GM08714 (cell line): Measurements from ENCODE around the gene STARD8.
"Not testable (repeated sequence)": the region's sequence is repeated elsewhere in the genome, so short reads cannot be mapped to it uniquely, and the experiment has no call there.

Source experiments
- H3K4me3 ChIP-seq: fragments of 200-500 bp; sonication (Bioruptor generic); 2 replicates; pipeline ENCODE4 v1.5.1; 2014; ENCODE audit warnings: mild to moderate bottlenecking, low read length, inconsistent platforms
- ZNF274 ChIP-seq: IDR thresholded peaks from 2 replicates; pipeline ENCODE4 v1.6.1; 2012; ENCODE audit warnings: mild to moderate bottlenecking, low read depth, low read length

The STARD8 gene

DNA sequence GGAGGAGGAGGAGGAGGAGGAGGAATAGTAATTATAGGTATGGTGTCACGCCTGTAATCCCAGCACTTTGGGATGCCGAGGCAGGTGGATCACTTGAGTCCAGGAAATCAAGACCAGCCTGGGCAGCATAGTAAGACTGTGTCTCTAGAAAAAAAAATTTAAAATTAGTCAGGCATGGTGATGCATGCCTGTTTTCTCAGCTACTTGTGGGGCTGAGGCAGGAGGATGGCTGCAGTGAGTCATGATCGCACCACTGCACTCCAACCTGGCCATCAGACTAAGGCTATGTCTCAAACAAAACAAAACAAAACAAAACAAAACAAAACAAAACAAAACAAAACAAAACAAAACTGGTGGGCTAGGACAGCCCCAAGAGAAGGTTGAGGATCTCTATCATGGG, 3.0 kb downstream of the STARD8 start:
- H3K4me3 ChIP-seq = no peak overlapping the region
- TF ChIP-seq ZNF274 = no peak

DNA sequence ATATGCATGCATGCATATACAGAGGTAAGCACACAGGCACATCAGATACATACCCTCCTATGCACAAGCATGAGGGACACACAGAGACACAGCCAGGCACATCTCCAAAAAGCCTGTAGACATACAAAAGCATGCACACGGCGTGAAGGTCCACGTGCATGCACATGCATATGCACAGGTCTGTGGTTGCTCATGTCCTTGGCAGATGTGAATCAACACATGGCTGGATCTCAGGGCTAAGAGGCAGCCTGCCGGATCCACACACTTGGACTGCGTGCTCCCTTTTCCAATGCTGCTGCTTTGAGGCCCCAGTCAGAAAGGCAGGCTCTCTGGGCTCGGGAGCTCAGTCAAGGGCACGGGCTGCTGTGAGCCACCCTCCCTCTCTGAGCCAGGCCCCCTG, 3.6 kb downstream of the STARD8 start:
- TF ChIP-seq ZNF274 = no peak
- H3K4me3 ChIP-seq = no peak overlapping the region

- no peak overlapping the region for H3K4me3 ChIP-seq
- no peak for TF ChIP-seq ZNF274
Observed at GRCh38 chrX:68652326-68653170, 5.1 kb downstream of the STARD8 start.

DNA sequence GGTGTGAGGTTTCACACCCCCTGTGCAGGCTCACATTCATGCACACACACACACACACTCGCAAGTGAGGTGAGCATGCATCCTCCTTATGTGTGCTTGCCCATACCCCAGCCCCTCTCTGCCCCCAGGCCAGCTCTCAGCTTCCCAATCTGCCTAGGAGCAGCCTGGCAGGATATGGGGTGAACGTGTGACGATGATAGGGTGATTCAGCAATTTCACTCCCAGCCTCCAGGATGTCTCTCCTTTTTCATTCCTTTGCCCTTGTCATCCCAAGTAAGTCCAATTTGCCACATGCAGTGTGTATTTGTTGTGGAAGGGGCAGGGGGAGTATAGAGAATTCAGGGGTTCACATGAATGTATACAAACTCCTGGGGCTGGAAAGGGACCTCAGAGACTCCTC, 7.2 kb downstream of the STARD8 start:
- no peak for TF ChIP-seq ZNF274
- H3K4me3 ChIP-seq = no peak overlapping the region

GRCh38 chrX:68656473-68656872, 9.0 kb downstream of the STARD8 start:
- not testable (repeated sequence) for H3K4me3 ChIP-seq

GRCh38 chrX:68658530-68658929, 11.1 kb downstream of the STARD8 start:
- TF ChIP-seq ZNF274 = no peak
- H3K4me3 ChIP-seq = no peak overlapping the region

DNA sequence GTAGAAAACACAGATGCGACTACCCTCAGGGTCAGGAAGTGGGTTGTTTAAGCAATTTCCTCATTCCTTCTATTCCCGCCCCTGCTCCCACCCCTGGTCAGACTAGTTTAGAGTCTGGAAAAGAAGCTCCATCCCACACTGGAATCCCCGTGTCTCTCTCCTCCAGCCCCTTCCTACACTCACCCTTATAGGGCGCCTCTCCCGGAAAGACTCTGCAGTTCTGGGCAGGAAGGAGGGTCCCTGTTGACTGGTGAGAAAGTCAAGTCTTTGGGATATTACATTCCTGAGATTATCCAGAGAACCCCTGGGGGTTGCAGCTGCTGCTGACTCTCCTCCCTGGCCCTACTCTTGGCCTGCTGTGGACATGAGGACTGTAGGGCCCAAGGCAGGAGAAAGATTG, 11.9 kb downstream of the STARD8 start:
- no peak overlapping the region for H3K4me3 ChIP-seq
- TF ChIP-seq ZNF274 = no peak

DNA sequence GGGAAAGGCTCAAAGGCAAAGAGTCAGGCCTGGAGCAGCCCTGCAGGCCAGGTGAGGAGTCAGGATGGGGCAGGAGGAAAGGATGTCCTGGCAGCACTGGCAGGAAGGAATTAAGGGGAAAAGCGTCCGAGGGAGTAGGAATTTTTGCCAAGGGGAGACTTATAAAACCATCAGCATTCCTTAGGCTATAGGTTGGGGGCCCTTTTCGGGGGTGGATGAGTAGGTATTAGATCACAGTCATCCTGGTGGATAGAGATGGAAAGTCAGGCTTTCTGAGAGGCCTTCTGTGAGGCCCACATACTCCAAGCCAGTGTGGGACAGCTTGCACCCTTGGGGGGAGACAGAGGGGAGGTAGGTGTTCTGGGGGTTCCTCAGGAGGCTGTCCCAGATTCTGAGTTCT, 12.3 kb downstream of the STARD8 start:
- TF ChIP-seq ZNF274 = no peak

DNA sequence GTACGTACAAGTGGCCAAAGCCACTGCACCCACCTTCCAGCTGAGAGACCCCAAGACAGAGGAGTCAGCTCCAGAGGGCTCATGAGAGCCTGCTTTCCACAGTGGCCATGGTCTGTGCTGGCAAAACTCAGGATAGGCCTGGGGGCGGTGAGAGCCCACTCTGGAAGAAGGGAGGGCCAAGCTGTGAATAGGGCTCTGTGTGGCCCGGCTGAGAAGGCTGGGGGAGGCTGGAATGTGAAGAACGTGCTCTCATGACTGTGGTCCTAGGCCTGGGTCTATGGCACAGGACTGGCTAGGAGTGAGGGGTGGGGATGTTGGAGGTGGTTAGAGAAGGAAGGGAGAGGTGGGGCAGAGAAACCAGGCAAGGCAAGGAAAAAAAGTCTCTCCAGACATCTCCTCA, 13.3 kb downstream of the STARD8 start:
- no peak overlapping the region for H3K4me3 ChIP-seq
- no peak for TF ChIP-seq ZNF274

More for the DNA sequence above, 12.3 kb downstream of the STARD8 start:
- no peak overlapping the region for H3K4me3 ChIP-seq

- H3K4me3 ChIP-seq = no peak overlapping the region
- no peak for TF ChIP-seq ZNF274
Observed at GRCh38 chrX:68665502-68665901, 18.0 kb downstream of the STARD8 start.

DNA sequence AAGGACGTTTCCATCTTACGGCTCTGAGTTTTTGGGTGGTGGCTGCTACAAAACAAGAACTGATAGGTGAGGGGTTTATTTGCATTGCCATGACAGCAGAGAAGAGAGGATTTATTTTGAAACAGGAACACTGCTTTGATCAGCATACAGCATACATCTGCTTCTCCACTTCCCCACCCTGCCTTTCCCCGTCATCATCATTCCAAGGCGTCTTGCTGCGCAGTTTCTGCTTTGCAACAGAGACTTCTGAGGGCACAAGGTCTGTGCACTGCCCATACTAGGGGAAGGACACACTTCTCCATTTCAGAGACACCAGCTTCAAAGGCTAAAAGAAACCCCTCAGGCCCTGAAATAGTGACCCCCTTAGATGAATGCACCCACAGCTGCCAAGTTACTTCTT, 19.1 kb downstream of the STARD8 start:
- no peak overlapping the region for H3K4me3 ChIP-seq
- no peak for TF ChIP-seq ZNF274

DNA sequence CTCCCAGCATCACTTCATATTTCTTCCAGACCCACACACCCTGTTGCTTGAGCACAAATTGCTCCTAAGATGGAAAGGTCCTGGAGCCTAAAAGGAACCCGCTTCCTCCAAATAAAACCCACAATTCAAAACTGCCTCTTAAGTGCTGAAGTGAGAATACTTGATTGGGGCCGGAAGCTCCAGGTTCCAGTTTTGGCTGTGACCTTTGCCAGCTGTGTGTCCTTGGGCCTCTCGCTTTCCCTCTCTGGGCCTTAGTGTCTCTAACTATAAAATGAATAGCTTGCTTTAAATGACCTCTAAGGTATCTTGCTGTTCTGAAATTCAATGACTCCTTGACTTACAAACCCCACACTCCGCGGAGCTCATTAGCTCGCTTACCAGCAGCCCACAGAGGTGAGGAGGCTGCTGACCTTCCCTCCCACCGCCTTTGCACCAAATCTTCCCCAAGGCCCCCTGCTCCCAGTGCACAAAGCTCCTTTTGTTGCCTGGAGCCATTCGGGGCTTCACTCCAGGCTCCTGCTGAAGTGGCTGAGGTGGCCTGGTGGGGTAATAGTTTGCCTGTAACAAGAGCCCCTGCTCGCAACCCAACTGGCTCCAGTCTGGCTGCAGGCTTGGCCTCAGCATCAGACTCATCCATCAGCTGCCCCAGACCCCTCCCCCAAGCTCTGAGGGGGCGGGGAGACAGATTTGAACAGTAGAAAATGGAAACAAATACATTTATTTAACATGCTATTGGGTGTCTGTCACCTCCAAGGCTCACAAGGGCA, 21.8 kb downstream of the STARD8 start:
- H3K4me3 ChIP-seq = no peak overlapping the region
- TF ChIP-seq ZNF274 = no peak

GRCh38 chrX:68669871-68670270, 22.4 kb downstream of the STARD8 start:
- no peak for TF ChIP-seq ZNF274

GRCh38 chrX:68671221-68671620, 23.8 kb downstream of the STARD8 start:
- H3K4me3 ChIP-seq = no peak overlapping the region
- TF ChIP-seq ZNF274 = no peak

More at GRCh38 chrX:68669871-68670270, 22.4 kb downstream of the STARD8 start:
- no peak overlapping the region for H3K4me3 ChIP-seq

DNA sequence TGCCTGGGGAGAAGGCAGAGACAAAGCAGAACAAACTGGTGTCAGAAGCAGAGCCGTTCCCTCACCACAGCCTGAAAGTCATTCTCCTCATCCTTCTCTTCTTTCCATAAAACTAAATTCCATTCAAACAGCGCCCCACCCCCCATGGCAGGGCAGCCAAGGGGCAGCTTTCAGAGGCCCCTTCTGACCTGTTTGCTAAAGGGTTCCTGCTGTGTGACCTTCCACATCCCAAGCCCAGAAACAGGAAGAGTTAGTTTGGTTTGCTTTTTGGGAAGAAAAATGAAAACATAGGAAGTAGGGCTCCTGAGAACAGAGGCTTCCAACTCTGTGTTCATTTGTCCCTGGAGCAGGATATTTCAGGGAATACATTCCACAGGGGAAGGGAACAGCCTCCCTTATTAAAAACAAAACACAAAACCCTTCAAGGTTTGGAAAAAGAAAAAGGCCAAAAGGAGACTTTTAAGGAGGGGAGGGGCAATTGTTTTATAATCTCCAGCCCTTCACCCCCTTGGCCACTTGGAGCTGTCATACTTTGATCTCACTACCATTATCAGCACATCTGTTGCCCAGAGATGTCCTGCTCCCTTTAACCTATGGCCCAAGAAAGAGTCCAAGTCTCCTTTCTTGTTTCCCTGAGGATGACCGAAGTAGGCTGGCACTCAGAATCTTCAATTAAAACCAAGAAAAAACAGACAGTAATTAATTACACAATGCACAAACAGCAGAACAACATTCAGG, 25.3 kb downstream of the STARD8 start:
- no peak overlapping the region for H3K4me3 ChIP-seq
- TF ChIP-seq ZNF274 = no peak

GRCh38 chrX:68675571-68675970, 28.1 kb downstream of the STARD8 start:
- TF ChIP-seq ZNF274 = no peak
- H3K4me3 ChIP-seq = no peak overlapping the region
